ENCODE data around the gene NTN3. TPM values are rescaled to one million over a fixed set of nuclear protein-coding genes. Genes with fewer than 3 reads are reported as not detected.

NTN3 gene
- total and polyA plus RNA-seq, 2 of the 8 experiments (the other 6 are each of a cell fraction or from before 2014, with no cell fraction given), result 0.30 to 0.34 TPM

GRCh38 chr16:2496223-2497115, 25.4 kb downstream of the NTN3 start (continued):
- no peak for TF ChIP-seq E2F6 (IDR thresholded peaks at IDR 0.05)
- no peak for TF ChIP-seq NANOG (IDR thresholded peaks at IDR 0.05; ENCODE audit: insufficient read depth, low read depth, low read length, poor library complexity, severe bottlenecking)
- TF ChIP-seq CHD2 (IDR thresholded peaks at IDR 0.05; ENCODE audit: low read length), result no peak
- no peak for TF ChIP-seq RBBP5 (IDR thresholded peaks at IDR 0.05; ENCODE audit: borderline replicate concordance, low read depth, low read length)
- no peak for TF ChIP-seq FOSL1 (IDR thresholded peaks at IDR 0.05; ENCODE audit: insufficient read depth, low read depth, low read length)
- no peak for TF ChIP-seq RNF2 (IDR thresholded peaks at IDR 0.05; ENCODE audit: borderline replicate concordance, low read depth, low read length, missing control alignments, poor library complexity, severe bottlenecking)
- no peak for TF ChIP-seq BACH1 (IDR thresholded peaks at IDR 0.05; ENCODE audit: low read length)
- no peak for TF ChIP-seq PHF8 (conservative IDR thresholded peaks at IDR 0.05; ENCODE audit: low read depth, low read length)
